Loucy (cell line): ENCODE measurements around the gene PGP.

Experiments
- EZH2phosphoT487 ChIP-seq: fragments of 200-600 bp; IDR thresholded peaks from 2 replicates; pipeline ENCODE4 v1.6.1; 2018; ENCODE audit warnings: antibody characterized with exemption, mild to moderate bottlenecking, moderate library complexity, borderline replicate concordance
- TF ChIP-seq, protein P1 (sequence below): fragments of 200-600 bp; sonication (generic); conservative IDR thresholded peaks from 2 replicates; pipeline ENCODE4 v1.5.1; 2014; ENCODE audit warnings: mild to moderate bottlenecking, antibody characterized with exemption, low read length

GRCh38 chr16:2251296-2252111 lies 36.9 kb upstream of the PGP start, which contains the start of gene ECI1:
- TF ChIP-seq, protein P1, sequence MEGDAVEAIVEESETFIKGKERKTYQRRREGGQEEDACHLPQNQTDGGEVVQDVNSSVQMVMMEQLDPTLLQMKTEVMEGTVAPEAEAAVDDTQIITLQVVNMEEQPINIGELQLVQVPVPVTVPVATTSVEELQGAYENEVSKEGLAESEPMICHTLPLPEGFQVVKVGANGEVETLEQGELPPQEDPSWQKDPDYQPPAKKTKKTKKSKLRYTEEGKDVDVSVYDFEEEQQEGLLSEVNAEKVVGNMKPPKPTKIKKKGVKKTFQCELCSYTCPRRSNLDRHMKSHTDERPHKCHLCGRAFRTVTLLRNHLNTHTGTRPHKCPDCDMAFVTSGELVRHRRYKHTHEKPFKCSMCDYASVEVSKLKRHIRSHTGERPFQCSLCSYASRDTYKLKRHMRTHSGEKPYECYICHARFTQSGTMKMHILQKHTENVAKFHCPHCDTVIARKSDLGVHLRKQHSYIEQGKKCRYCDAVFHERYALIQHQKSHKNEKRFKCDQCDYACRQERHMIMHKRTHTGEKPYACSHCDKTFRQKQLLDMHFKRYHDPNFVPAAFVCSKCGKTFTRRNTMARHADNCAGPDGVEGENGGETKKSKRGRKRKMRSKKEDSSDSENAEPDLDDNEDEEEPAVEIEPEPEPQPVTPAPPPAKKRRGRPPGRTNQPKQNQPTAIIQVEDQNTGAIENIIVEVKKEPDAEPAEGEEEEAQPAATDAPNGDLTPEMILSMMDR = peak; percentile 29
- TF ChIP-seq EZH2phosphoT487 = no peak
